GM21360 (cell line): Measurements from ENCODE around the gene RNF2.

Experiments
- ATAC-seq: cut with Tn5 transposase; IDR thresholded peaks from one replicate; pipeline ENCODE4 v1.9.1; 2021; ENCODE audit warnings: mild to moderate bottlenecking, moderate library complexity; ENCODE audit not compliant: unreplicated experiment

The RNF2 gene

DNA sequence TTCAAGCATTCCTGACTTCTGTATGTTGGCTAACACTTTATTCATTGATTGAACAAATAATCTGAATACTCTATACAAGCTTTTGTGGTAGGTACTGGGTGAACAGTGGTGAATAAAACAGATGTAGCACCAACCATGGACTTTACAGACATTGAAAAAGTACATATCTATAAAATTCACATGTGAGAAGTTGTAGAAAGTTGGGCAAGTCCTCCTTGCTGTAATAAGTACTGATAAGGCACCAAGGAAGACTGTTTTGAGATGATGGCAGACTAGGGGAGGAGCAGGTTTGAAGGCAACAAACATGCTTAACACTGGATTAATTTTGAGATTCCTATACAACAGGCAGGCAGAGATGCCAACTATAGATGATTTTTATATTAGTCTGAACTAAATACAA is 42.4 kb downstream of the RNF2 start:
- no peak for ATAC-seq

DNA sequence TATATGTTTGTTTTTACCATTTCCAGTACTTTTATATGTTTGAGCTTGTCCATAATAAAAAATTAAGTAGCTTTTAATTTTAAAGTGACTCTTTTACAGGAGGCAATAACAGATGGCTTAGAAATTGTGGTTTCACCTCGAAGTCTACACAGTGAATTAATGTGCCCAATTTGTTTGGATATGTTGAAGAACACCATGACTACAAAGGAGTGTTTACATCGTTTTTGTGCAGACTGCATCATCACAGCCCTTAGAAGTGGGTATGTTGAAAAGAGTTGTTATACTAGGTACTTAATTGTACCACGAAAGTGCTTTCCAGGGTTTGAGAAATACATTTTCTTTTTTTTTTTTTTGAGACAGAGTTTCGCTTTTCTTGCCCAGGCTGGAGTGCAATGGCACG is 46.1 kb downstream of the RNF2 start:
- no peak for ATAC-seq

DNA sequence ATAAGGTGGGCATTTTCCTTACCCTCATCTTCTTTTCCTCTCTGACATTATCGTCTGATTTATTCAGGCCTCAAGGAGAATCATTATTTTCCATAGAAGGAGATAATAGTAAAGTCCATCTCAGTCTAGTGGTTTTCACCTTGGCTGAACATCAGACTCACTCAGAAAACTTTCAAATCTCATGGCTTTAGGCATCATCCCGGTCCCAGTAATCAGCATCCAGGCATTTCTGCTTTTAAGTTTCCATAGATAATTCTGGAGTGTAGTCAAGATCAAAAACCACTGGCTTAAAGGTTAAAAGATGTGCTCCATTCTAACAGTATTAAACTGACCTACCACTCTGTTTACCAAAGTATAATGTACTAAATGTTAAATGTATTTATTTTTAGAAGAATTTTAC is 49.4 kb downstream of the RNF2 start:
- ATAC-seq: no peak

DNA sequence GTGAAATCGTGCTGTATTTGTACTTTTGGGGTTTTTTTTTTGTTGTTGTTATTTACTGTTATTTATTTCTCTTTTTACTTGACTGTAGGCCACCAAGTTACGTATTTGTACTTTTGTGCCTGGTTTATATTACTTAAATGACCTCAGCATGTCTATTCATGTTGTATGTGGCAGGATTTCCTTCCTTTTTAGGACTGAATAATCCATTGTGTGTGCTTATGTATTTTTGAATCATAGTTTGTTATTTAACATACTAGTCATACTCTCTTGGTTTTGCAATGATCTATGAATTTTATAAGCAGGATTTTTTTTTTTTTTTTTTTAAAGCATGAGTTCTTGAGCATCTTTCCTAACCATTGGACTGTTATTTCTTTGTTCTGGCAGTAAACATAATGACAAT is 51.2 kb downstream of the RNF2 start:
- ATAC-seq: no peak

DNA sequence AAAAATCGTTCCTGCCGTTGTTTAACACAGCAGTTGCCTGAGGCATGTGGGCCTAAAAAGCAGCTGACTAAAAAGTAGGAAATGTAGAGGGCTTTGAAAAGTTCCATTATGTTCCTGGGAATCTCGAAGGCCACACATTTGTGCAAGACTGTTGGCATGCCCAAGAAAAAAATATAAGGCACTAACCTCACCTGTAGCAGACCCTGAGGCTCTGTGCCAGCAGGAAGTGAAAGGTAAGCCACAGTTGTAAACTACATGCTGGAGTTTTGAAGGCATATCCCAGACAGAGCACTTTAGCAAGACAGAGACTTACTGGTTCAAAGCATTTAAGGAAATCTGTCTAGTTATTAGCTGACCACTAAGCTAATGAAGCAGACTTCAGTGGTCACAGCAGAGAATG is 58.7 kb downstream of the RNF2 start:
- no peak for ATAC-seq

DNA sequence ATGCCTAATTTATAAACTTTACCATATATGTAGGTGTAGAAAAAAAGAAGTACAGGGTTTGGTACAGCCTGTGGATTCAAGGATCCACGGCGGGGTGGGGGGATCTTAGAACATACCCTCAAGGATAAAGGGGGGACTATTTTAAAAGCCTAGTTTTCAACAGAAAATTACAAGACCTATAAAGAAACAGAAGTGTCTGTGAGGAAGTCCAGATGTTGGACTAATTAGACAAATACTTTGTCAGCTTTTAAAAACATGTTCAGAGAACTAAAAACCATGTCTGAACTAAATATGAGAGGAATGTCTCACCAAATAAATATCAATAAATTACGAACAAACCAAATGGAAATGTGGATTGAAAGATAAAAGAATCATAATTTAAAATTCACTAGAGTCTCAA is 59.8 kb downstream of the RNF2 start:
- ATAC-seq: no peak

DNA sequence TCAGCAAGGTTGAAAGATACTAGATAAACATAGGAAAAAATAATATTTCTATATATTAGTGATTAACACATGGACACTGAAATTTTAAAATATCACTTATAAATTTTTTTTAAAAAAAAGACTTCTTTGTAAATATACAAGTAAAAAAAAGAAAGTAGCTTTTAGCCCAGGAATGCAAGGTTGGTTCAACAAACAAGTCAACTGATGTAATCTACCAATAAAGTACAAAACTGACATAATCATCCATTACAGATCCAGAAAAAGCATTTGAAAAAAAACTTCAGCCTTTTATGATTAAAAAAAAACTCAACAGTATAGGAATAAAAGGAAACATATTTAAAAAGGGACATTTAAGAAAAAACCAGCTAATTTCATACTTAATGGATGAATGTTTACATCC is 63.0 kb downstream of the RNF2 start:
- no peak for ATAC-seq

DNA sequence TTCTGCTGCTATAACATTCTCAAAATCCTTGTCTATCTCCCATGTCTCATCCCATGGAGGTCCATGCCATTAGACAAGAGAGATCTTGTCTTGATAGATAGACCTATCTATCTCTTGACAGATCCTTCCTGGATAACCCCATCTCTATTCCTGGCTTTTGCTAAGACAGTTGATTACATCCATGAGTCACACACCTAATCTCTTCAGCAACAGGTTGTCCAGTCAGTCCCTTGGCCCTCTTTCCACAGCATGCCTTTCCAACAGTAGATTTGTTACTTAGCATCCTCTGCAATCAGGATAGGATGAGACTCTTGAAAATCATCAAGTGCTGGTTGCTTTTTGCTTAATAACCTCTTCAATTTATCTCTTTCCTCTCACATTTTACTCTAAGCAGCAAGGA is 64.8 kb downstream of the RNF2 start:
- no peak for ATAC-seq

DNA sequence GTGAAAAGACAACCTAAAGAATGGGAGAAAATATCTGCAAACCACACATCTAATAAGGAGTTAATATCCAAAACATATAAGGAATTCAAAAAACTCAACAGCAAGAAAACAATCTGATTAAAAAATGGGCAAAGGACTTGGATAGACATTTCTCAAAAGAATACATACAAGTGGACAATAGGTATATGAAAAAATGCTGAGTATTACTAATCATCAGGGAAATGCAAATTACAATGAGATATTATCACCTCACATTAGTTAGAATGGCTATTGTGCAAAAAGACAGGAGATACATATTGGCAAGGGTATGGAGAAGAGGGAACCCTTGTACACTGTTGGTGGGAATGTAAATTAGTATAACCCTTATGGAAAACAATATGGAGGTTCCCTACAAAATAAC is 66.5 kb downstream of the RNF2 start:
- no peak for ATAC-seq

DNA sequence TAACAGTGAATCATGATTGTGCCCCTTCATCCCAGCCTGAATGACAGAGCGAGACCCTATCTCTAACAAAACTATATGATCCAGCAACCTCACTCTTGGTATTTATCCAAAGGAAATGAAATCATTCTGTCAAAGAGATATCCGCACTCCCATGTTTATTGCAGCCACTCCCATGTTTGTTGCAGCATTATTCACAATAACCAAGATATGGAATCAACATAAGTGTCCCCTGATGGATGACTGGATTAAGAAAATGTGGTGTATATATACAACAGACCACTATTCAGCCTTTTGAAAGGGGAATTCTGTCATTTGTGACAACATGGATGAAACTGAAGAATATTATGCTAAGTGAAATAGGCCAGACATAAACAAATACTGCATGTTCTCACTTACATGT is 67.0 kb downstream of the RNF2 start:
- no peak for ATAC-seq

DNA sequence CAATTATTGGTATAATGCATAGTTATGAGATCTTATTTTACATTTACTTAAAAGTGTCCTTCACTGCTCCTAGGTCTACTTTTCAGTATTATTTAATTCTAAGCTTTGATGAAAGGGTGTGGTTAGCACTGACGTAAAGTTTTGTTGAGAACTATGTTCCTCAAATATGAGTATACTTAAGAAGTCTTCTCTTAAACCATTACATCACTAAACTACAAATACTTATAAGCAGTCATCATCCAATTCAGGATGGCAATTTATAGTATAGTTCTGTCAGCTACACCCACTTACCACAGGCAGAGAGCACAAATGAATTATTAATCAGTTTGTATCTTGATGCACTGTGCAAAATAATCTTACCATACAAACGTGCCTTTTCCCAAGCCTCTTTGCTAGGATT is 84.3 kb downstream of the RNF2 start:
- no peak for ATAC-seq

DNA sequence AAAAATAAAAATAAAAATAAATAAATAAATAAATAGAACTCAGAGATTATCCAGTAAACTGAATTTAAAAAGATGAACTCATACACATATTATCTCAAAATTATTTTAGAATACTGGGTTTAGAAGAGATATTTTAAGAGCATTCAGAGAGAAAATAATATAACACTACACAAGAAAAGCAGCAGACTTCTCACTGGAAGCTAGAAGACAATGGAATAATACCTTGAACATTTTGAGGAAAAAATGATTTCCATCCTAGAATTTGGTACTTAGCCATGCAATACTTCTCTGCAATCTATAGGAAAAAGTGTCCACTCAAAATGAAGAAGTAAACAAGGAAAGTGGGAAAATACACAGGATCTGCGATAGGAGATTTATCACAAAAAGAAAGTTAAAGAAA is 87.2 kb downstream of the RNF2 start:
- no peak for ATAC-seq

DNA sequence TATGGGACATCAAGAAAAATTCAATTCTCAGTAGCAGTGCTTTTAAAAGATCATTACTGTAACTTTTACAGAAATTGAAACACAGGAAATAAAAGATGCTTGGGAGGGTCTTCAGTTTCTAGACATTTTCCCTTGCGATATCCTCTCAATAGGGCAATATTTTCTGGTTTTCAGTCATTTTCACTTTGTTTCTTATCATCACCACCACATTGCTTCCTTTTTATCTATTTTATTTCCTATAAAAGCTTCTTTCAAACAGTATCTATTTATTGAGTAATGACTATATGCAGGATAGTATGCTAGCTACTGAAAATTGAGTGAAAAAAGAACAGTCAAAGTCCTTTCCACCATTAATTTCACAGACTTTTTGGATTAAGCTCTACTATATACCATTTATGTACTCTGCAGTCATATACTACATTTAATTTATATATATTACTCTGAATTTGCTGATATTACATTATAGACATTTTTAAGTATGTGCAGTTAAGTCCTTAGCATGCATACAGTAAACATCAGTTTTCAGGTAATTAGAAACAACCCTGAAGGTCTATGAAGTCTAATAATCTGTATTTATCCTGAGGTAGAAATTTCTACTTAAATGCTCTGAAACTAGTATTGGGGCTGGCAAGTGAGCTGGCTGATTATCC is 92.7 kb downstream of the RNF2 start:
- no peak for ATAC-seq

DNA sequence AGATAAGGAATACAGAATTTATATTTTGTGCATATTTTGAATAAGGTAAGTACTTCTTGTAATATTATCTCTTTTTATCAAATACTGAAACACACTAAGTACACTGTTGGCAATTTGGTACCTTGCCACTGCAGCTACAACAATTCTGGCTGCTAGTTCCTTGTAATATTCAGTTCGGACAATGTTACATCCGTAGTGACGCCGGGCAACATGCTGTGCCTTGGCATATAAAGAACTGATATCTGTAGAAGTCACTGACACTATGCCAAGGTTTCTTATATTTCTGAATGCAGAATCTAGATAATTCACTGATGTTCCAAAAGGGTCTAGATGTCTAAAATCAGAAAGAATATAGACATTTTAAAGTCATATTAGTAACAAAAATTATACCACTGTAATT is 93.9 kb downstream of the RNF2 start:
- no peak for ATAC-seq

DNA sequence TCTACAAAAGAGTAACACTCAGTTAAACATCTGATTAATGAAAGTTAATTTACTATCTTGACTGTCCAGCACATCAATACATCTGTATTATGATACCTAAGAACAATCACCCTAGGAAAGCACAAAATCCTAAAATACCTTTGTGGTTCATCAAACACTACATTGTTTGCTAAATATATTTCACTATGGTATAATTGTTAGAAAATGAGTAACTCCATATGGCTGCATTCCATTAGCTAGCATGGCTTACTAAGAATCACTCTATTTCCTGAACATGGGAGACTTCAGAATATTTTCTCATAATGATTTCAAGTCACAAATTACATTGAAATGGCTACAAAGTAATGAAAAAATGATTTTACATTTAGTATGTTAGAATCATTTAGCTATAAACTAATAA is 98.9 kb downstream of the RNF2 start:
- no peak for ATAC-seq

DNA sequence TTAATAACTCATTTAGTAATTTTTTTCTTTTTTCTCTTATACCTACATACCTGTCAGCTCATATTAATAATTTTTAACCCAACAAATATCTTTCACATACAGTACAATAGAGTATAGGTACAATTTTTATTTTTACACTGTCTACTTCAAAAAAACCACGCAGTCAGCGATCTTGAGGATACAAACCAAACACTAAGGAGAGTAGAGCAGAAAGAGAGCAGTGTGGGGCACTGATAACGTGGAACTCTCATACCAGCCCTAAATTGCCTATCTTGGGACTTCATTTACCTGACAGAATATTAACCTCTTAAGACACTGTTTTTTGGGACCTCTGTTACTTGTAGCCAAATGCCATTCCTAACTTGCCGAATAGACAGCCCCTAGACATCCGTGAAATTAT is 105.9 kb downstream of the RNF2 start:
- no peak for ATAC-seq
